Loucy (cell line): ENCODE data around the gene FMNL2.

Experiments used
- H2AFZ ChIP-seq: fragments of 200-600 bp; sonication (generic); 2 replicates; pipeline ENCODE4 v1.6.0; 2016; ENCODE audit warnings: antibody characterized with exemption, mild to moderate bottlenecking, low read length, moderate library complexity
- H3F3A ChIP-seq: fragments of 200-600 bp; 2 replicates; pipeline ENCODE4 v1.6.0; 2016; ENCODE audit warnings: antibody characterized with exemption, low read depth, mild to moderate bottlenecking
- H3K27me3 ChIP-seq: fragments of 200-600 bp; sonication (generic); 2 replicates; pipeline ENCODE4 v1.6.1; 2014; ENCODE audit warnings: low read length, mild to moderate bottlenecking; ENCODE audit not compliant: insufficient read depth, poor library complexity, severe bottlenecking
- H3K36me3 ChIP-seq: fragments of 200-600 bp; sonication (generic); 2 replicates; pipeline ENCODE4 v1.6.1; 2016; ENCODE audit warnings: low read length; ENCODE audit not compliant: insufficient read depth
- H3K4me1 ChIP-seq: fragments of 200-600 bp; sonication (generic); 2 replicates; pipeline ENCODE4 v1.5.1; 2014; ENCODE audit warnings: low read length, mild to moderate bottlenecking; ENCODE audit not compliant: insufficient read depth, poor library complexity, severe bottlenecking
- H3K4me2 ChIP-seq: fragments of 200-600 bp; sonication (generic); 2 replicates; pipeline ENCODE4 v1.6.0; 2014; ENCODE audit warnings: antibody characterized with exemption, low read length, low read depth, mild to moderate bottlenecking; ENCODE audit not compliant: poor library complexity, severe bottlenecking
- H3K4me3 ChIP-seq: fragments of 200-600 bp; sonication (generic); 2 replicates; pipeline ENCODE4 v1.5.1; 2014; ENCODE audit warnings: low read length, mild to moderate bottlenecking, mixed read lengths; ENCODE audit not compliant: poor library complexity, severe bottlenecking
- H3K79me2 ChIP-seq: fragments of 200-600 bp; sonication (generic); 2 replicates; pipeline ENCODE4 v1.6.1; 2014; ENCODE audit warnings: low read length; ENCODE audit not compliant: insufficient read depth
- H3K9ac ChIP-seq: fragments of 200-600 bp; sonication (generic); 2 replicates; pipeline ENCODE4 v1.6.0; 2014; ENCODE audit warnings: mild to moderate bottlenecking, low read depth, low read length, moderate library complexity; ENCODE audit not compliant: poor library complexity, severe bottlenecking
- H3K9me2 ChIP-seq: fragments of 200-600 bp; sonication (generic); replicated peaks from 2 replicates; pipeline ENCODE4 v1.6.1; 2016; ENCODE audit warnings: low read depth, low read length, mixed read lengths
- H3K9me3 ChIP-seq: fragments of 200-600 bp; sonication (generic); 2 replicates; pipeline ENCODE4 v1.6.1; 2014; ENCODE audit warnings: mild to moderate bottlenecking, antibody characterized with exemption, low read length, low read depth; ENCODE audit not compliant: insufficient read depth
- H4K20me1 ChIP-seq: fragments of 200-600 bp; sonication (generic); 2 replicates; pipeline ENCODE4 v1.6.0; 2014; ENCODE audit warnings: antibody characterized with exemption, low read length, mild to moderate bottlenecking; ENCODE audit not compliant: insufficient read depth, poor library complexity, severe bottlenecking
- EZH2phosphoT487 ChIP-seq: fragments of 200-600 bp; IDR thresholded peaks from 2 replicates; pipeline ENCODE4 v1.6.1; 2018; ENCODE audit warnings: antibody characterized with exemption, mild to moderate bottlenecking, moderate library complexity, borderline replicate concordance
- TF ChIP-seq, protein P1 (sequence below): fragments of 200-600 bp; sonication (generic); conservative IDR thresholded peaks from 2 replicates; pipeline ENCODE4 v1.5.1; 2014; ENCODE audit warnings: mild to moderate bottlenecking, antibody characterized with exemption, low read length

Gene FMNL2

DNA sequence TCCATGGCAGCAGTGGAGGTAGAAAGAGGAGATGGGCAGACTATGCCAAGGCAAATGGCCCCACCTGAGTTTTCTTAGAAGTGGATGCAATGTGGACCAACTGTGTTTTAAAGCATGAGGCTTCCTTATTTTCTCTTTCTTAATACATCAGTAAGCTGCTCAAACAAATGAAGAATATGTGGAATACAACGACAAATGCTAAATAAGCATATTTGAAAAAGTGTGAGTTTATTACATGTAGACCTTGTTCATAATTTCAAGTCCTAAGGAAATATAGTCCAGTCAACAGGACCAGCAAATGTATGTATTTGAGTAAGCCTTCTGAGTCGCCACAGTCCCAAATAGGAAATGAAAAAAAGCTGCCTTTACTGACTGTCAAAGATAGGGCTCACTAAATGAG, 204.4 kb downstream of the FMNL2 start:
- Histone ChIP-seq H3F3A (no peaks in the 10 kb centered on the region), H3K9me3 (no peaks in the 10 kb centered on the region), H2AFZ (no peak overlapping the region), H3K27me3 (no peaks in the 10 kb centered on the region), H3K9me2 (no peaks in the 10 kb centered on the region), H3K4me2 (no peak overlapping the region), H3K9ac (no peak overlapping the region), H3K4me3 (no peak overlapping the region), H3K79me2 (no peaks in the 10 kb centered on the region), H4K20me1 (no peaks in the 10 kb centered on the region), H3K4me1 (no peaks in the 10 kb centered on the region), H3K36me3 (no peaks in the 10 kb centered on the region)
- no peak for TF ChIP-seq EZH2phosphoT487
- TF ChIP-seq, protein P1, sequence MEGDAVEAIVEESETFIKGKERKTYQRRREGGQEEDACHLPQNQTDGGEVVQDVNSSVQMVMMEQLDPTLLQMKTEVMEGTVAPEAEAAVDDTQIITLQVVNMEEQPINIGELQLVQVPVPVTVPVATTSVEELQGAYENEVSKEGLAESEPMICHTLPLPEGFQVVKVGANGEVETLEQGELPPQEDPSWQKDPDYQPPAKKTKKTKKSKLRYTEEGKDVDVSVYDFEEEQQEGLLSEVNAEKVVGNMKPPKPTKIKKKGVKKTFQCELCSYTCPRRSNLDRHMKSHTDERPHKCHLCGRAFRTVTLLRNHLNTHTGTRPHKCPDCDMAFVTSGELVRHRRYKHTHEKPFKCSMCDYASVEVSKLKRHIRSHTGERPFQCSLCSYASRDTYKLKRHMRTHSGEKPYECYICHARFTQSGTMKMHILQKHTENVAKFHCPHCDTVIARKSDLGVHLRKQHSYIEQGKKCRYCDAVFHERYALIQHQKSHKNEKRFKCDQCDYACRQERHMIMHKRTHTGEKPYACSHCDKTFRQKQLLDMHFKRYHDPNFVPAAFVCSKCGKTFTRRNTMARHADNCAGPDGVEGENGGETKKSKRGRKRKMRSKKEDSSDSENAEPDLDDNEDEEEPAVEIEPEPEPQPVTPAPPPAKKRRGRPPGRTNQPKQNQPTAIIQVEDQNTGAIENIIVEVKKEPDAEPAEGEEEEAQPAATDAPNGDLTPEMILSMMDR = no peak

DNA sequence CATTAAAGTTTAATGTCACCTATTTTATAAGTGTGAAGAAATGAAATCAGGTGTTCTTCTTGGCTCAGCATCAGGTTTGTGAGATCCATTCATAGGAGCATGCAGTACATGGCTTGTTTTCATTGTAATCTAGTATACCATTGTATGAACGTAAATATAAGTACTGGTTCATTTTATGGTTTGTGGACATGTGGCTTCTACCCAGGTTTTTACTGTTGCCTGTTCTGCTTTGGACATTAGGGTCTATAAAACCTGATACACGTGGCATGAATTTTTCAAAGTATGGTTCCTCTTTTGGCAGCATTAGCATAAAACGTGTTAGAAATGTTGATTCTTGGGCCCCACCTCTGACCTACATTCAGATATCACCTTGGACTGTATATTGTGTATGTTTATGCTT, 206.7 kb downstream of the FMNL2 start:
- Histone ChIP-seq H3K27me3 (no peaks in the 10 kb centered on the region), H3K4me3 (no peak overlapping the region), H3K36me3 (no peaks in the 10 kb centered on the region), H3K79me2 (no peaks in the 10 kb centered on the region), H3K9me3 (no peaks in the 10 kb centered on the region), H4K20me1 (no peaks in the 10 kb centered on the region), H3K4me1 (no peaks in the 10 kb centered on the region), H3F3A (no peaks in the 10 kb centered on the region), H3K9ac (no peak overlapping the region), H2AFZ (no peak overlapping the region), H3K9me2 (no peaks in the 10 kb centered on the region), H3K4me2 (no peak overlapping the region)
- no peak for TF ChIP-seq EZH2phosphoT487
- TF ChIP-seq, protein P1 = no peak

DNA sequence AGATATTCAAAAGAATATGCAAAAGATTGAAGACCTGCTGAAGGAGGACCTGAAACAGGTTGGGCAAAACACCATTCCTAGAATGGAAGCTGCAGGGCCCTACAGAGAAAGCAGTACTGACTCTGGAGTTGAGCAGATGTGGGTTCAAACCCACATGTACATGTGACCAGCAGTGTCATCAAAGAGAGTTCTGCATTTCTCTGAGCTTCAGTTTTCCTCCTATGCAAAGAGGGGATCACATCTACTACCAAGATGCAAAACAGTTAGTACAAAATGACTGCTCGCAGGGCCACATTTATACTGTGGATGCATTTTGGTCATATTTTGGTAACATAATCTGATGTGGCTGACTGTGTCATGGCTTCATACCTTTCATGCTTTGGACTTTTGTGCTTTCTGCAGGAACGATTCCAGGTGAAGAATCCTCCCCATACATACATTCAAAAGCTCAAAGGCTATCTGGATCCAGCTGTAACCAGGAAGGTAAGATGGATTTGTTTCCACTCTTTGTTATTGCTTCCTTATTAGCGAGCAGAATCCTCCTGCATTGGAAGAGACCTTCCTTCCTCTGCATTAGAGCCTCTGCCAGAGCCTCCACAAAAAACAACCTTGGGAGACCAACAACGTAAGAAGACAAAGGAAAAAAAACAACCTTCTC, 207.5 kb downstream of the FMNL2 start:
- no peaks in the 10 kb centered on the region for H3K27me3 ChIP-seq
- no peaks in the 10 kb centered on the region for H3K79me2 ChIP-seq
- TF ChIP-seq EZH2phosphoT487 = no peak
- TF ChIP-seq, protein P1 = no peak
- H3K9me3 ChIP-seq = no peaks in the 10 kb centered on the region
- no peak overlapping the region for H3K4me3 ChIP-seq
- no peaks in the 10 kb centered on the region for H3K36me3 ChIP-seq
- no peaks in the 10 kb centered on the region for H3F3A ChIP-seq
- H3K9me2 ChIP-seq = no peaks in the 10 kb centered on the region
- H2AFZ ChIP-seq = no peak overlapping the region
- no peak overlapping the region for H3K9ac ChIP-seq
- H3K4me2 ChIP-seq = no peak overlapping the region
- no peaks in the 10 kb centered on the region for H4K20me1 ChIP-seq
- no peaks in the 10 kb centered on the region for H3K4me1 ChIP-seq
